Ascending aorta (tissue), 2 donors: ENCODE measurements around the gene ZNF575. TPM values are rescaled to one million over a fixed set of nuclear protein-coding genes. Genes with fewer than 3 reads are reported as not detected.

ENCODE experiments used
- DNase-seq, 2 donors: peaks; one replicate each; pipeline ENCODE4 v3.0.0-alpha.2; 2019; ENCODE audit warnings: low spot score in 2 of 2
- H3K27ac ChIP-seq, 2 donors: fragments of 200-600 bp; sonication (generic); one replicate each; pipeline ENCODE4 v1.5.1; 2016 to 2017; ENCODE audit warnings: mild to moderate bottlenecking in 1 of 2
- H3K27me3 ChIP-seq: fragments of 200-600 bp; sonication (generic); one replicate; pipeline ENCODE4 v1.5.1; 2017
- H3K36me3 ChIP-seq, 2 donors: fragments of 200-600 bp; sonication (generic); one replicate each; pipeline ENCODE4 v1.5.1; 2016
- H3K4me1 ChIP-seq, 2 donors: fragments of 200-600 bp; sonication (generic); one replicate each; pipeline ENCODE4 v1.5.1; 2016 to 2017; ENCODE audit warnings: mild to moderate bottlenecking in 1 of 2
- H3K4me3 ChIP-seq, 2 donors: fragments of 200-600 bp; sonication (generic); one replicate each; pipeline ENCODE4 v1.5.1; 2016 to 2017; ENCODE audit warnings: mild to moderate bottlenecking in 1 of 2
- H3K9me3 ChIP-seq, 2 donors: fragments of 200-600 bp; sonication (generic); one replicate each; pipeline ENCODE4 v1.5.1; 2016
- CTCF ChIP-seq, 3 experiments: fragments of 200-600 bp in 2 of 3; fragments of 450-650 bp in 1 of 3; sonication (generic) in 2 of 3; IDR thresholded peaks; one replicate each; pipeline ENCODE4 v1.5.1; 2016 to 2019; ENCODE audit warnings: antibody characterized with exemption in 3 of 3, mild to moderate bottlenecking in 1 of 3, moderate library complexity in 1 of 3
- intact Hi-C: fragments of 100-400 bp; cut with DNase I; formaldehyde crosslinking; loops from one replicate; pipeline ENCODE4 v1.15.1; 2023
- total RNA-seq: library from RNA; depleted of rRNA; stranded (reverse); fragments of >200 nt; gene quantifications from one replicate; pipeline ENCODE4 v1.1.0, GENCODE V29; 2016

ZNF575 gene
- total RNA-seq, 1 donor from 2014 or later: not detected

GRCh38 chr19:43524922-43525835 lies 7.8 kb upstream of the ZNF575 start:
- Histone ChIP-seq H3K36me3 (peaks cover 0 to 5% of the 10 kb centered on the region in 2 donors), H3K4me1 (peaks cover 12 to 16% of the 10 kb centered on the region in 2 donors), H3K9me3 (no peaks in the 10 kb centered on the region), H3K4me3 (peak overlapping the region; percentile 76 to 91), H3K27ac (peak overlapping the region; percentile 82 to 87), H3K27me3 (no peaks in the 10 kb centered on the region)
- peak; percentile 28 to 74 for DNase-seq
- no peak for TF ChIP-seq CTCF (IDR thresholded peaks at IDR 0.05)
- intact Hi-C loops: no loop called here

- DNase-seq: no peak
Observed at GRCh38 chr19:43525836-43526771, 6.9 kb upstream of the ZNF575 start.

GRCh38 chr19:43526884-43527859 lies 5.8 kb upstream of the ZNF575 start, which contains the start of gene ETHE1:
Gene ETHE1 (minus strand): TSS chr19:43527201. CDS start chr19:43527177, 24 bp downstream.
- peaks cover 12 to 22% of the 10 kb centered on the region in 2 donors for H3K4me1 ChIP-seq
- peak; percentile 40 to 92 for DNase-seq
- intact Hi-C loops: loop anchor here (2.0 kb wide), 4 partner anchors 22 to 144 kb away; partner anchors contain the start of genes PHLDB3 and PLAUR
- no peak for TF ChIP-seq CTCF (IDR thresholded peaks at IDR 0.05)
- peak within 1 kb of the TSS; percentile 82 to 87 for H3K27ac ChIP-seq
- H3K9me3 ChIP-seq: no peaks in the 10 kb centered on the region
- no peaks in the 10 kb centered on the region for H3K27me3 ChIP-seq
- peak within 1 kb of the TSS; percentile 76 to 91 for H3K4me3 ChIP-seq
- H3K36me3 ChIP-seq: no peaks in the 10 kb centered on the region

More at GRCh38 chr19:43525836-43526771, 6.9 kb upstream of the ZNF575 start:
- TF ChIP-seq CTCF (IDR thresholded peaks at IDR 0.05): no peak
- intact Hi-C loops: loop anchor here (2.0 kb wide), 4 partner anchors 21 to 145 kb away; partner anchors contain the start of genes PHLDB3 and PLAUR
- H3K9me3 ChIP-seq: no peaks in the 10 kb centered on the region
- H3K36me3 ChIP-seq: peaks cover 0 to 4% of the 10 kb centered on the region in 2 donors
- peak overlapping the region; percentile 82 to 87 for H3K27ac ChIP-seq
- H3K27me3 ChIP-seq: no peaks in the 10 kb centered on the region
- peak overlapping the region; percentile 76 to 91 for H3K4me3 ChIP-seq
- H3K4me1 ChIP-seq: peaks cover 12 to 16% of the 10 kb centered on the region in 2 donors

- intact Hi-C loops: loop anchor here (2.0 kb wide), 4 partner anchors 23 to 143 kb away; partner anchors contain the start of genes PHLDB3 and PLAUR
- TF ChIP-seq CTCF (IDR thresholded peaks at IDR 0.05): no peak
- Histone ChIP-seq H3K36me3 (no peaks in the 10 kb centered on the region), H3K27ac (peak overlapping the region; percentile 82 to 87), H3K4me3 (peak overlapping the region in 1 of 2 donors; percentile 76), H3K9me3 (no peaks in the 10 kb centered on the region), H3K27me3 (no peaks in the 10 kb centered on the region), H3K4me1 (peaks cover 12 to 24% of the 10 kb centered on the region in 2 donors)
- peak in 1 of 2 donors; percentile 79 for DNase-seq
Observed at GRCh38 chr19:43527860-43528622, 4.9 kb upstream of the ZNF575 start.
